ENCODE measurements around the gene SCN9A. TPM values are rescaled to one million over a fixed set of nuclear protein-coding genes. Genes with fewer than 3 reads are reported as not detected.

Gene SCN9A
- total and polyA plus RNA-seq, 2 of the 4 experiments (the other 2 are of a cell fraction), result 40.1 to 135 TPM

DNA sequence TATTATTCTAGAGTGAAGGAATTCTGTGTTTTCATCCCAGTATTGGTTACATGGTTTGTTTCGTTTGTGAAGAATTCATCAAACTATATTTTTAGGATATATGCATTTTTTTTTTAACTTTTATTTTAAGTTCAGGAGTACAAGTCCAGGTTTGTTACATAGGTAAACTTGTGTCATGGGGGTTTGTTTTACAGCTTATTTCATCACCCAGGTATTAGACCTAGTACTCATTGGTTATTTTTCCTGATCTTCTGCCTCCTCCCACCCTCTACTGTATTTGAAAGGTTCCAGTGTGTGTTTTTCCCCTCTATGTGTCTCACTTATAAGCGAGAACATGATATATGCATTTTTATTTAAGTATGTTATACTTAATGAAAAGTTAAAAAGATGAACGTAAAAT, 47.6 kb downstream of the SCN9A start:
- no peak overlapping the region for H4K91ac ChIP-seq (ENCODE audit: insufficient read depth, low read depth, low read length)
- H3K4ac ChIP-seq (ENCODE audit: low read depth, low read length), result no peak overlapping the region
- in situ Hi-C loops (cut with MboI; ENCODE audit: low sequenced_read_pairs), result no loop called here
- H2AK5ac ChIP-seq (ENCODE audit: low read depth, low read length), result no peak overlapping the region
- ChIA-PET POLR2A (ENCODE audit: unreplicated experiment) (no interaction called here), CTCF (no interaction called here)
- H2BK20ac ChIP-seq (ENCODE audit: low read depth, low read length), result no peak overlapping the region
- no peak overlapping the region for H2AFZ ChIP-seq (replicated peaks; ENCODE audit: low read length, poor library complexity)
- no peak overlapping the region for H3K4me2 ChIP-seq (ENCODE audit: low read depth, low read length)
- dilution Hi-C loops (cut with HindIII; ENCODE audit: low sequenced_read_pairs, unreplicated experiment), result no loop called here
- H3K79me1 ChIP-seq (ENCODE audit: low read depth in 1 of 2, low read length in 2 of 2), result peaks cover 11 to 18% of the 10 kb centered on the region in 2 experiments; a peak in 3 of 4 replicates
- no peaks in the 10 kb centered on the region for H4K20me1 ChIP-seq (ENCODE audit: insufficient read depth, low read length)
- H2AK9ac ChIP-seq (replicated peaks; ENCODE audit: low read depth, low read length, poor library complexity), result no peak overlapping the region
- H3K56ac ChIP-seq (ENCODE audit: extremely low read depth, insufficient read depth, low read length), result no peak overlapping the region
- H2BK5ac ChIP-seq (ENCODE audit: low read depth, low read length, poor library complexity, severe bottlenecking), result no peak overlapping the region
- H3K9me1 ChIP-seq (ENCODE audit: insufficient read depth, low read length), result no peaks in the 10 kb centered on the region
- no peak overlapping the region for H3K23ac ChIP-seq (ENCODE audit: low read depth, low read length)
- H3K4me3 ChIP-seq (ENCODE audit: insufficient read depth, low read depth, low read length), result no peak overlapping the region
- intact Hi-C loops (cut with micrococcal nuclease), result no loop called here
- no peak overlapping the region for H3K14ac ChIP-seq (replicated peaks; ENCODE audit: low read depth, low read length)
- no CpG with 5 or more reads among the region's 3 CpGs for WGBS, 2 experiments (ENCODE audit: extremely low coverage in 2 of 2, insufficient read length in 1 of 2)
- no peak overlapping the region for H4K8ac ChIP-seq (ENCODE audit: low read depth in 2 of 2, low read length in 2 of 2)
- no peak overlapping the region for H3K9ac ChIP-seq (ENCODE audit: low read depth, low read length)
- H3K36me3 ChIP-seq (ENCODE audit: control insufficient read depth, insufficient read depth, low read length), result no peaks in the 10 kb centered on the region
- ATAC-seq (ENCODE audit: low read depth) (no peak), DNase-seq (no peak)
- TF ChIP-seq POLR2A (IDR thresholded peaks at IDR 0.05; ENCODE audit: low read depth, low read length) (no peak), ELK1 (IDR thresholded peaks at IDR 0.05; ENCODE audit: borderline replicate concordance, low read depth, low read length) (no peak), FOS (IDR thresholded peaks at IDR 0.05; ENCODE audit: low read depth, low read length) (no peak), RAD21 (IDR thresholded peaks at IDR 0.05; ENCODE audit: low read length) (no peak), BHLHE40 (IDR thresholded peaks at IDR 0.05; ENCODE audit: low read depth, low read length) (no peak), NFE2L2 (IDR thresholded peaks at IDR 0.05; ENCODE audit: low read depth, low read length) (no peak), MXI1 (IDR thresholded peaks at IDR 0.05; ENCODE audit: borderline replicate concordance, low read depth, low read length) (no peak), RFX5 (IDR thresholded peaks at IDR 0.05; ENCODE audit: low read depth, low read length) (no peak), MAFK (IDR thresholded peaks at IDR 0.05; ENCODE audit: low read depth, low read length) (no peak), CEBPB (IDR thresholded peaks at IDR 0.05; ENCODE audit: low read depth, low read length) (no peak), MAZ (IDR thresholded peaks at IDR 0.05; ENCODE audit: borderline replicate concordance, low read depth, low read length) (no peak), SMC3 (IDR thresholded peaks at IDR 0.05; ENCODE audit: low read depth, low read length) (no peak), CHD1 (IDR thresholded peaks at IDR 0.05; ENCODE audit: low read depth, low read length) (no peak), CTCF (conservative IDR thresholded peaks at IDR 0.05; ENCODE audit: low read depth, low read length) (no peak), RCOR1 (IDR thresholded peaks at IDR 0.05; ENCODE audit: insufficient replicate concordance, low read length) (no peak)
- TF ChIP-seq, protein P1, sequence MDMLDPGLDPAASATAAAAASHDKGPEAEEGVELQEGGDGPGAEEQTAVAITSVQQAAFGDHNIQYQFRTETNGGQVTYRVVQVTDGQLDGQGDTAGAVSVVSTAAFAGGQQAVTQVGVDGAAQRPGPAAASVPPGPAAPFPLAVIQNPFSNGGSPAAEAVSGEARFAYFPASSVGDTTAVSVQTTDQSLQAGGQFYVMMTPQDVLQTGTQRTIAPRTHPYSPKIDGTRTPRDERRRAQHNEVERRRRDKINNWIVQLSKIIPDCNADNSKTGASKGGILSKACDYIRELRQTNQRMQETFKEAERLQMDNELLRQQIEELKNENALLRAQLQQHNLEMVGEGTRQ (IDR thresholded peaks at IDR 0.05; ENCODE audit: low read depth, low read length), result no peak
- no TSS peak for BruUV-seq (replicated peaks)
- H3K27ac ChIP-seq (ENCODE audit: insufficient read depth, low read length), result no peak overlapping the region
- H3K18ac ChIP-seq (ENCODE audit: low read depth, low read length), result no peak overlapping the region
- H3K4me1 ChIP-seq (ENCODE audit: control insufficient read depth, insufficient read depth, low read length), result peaks cover 3% of the 10 kb centered on the region; the same call in 1 of the 2 replicates
- H4K5ac ChIP-seq (ENCODE audit: low read depth, low read length), result no peak overlapping the region
- no peak overlapping the region for H2BK15ac ChIP-seq (ENCODE audit: low read depth, low read length)
- no peaks in the 10 kb centered on the region for H3K9me3 ChIP-seq (ENCODE audit: control insufficient read depth, insufficient read depth, low read length)
- no peak overlapping the region for H2BK120ac ChIP-seq (ENCODE audit: low read depth, low read length)
- H3K27me3 ChIP-seq (ENCODE audit: control insufficient read depth, insufficient read depth, low read length), result no peaks in the 10 kb centered on the region
